ENCODE measurements around the gene NPPB.

DNA sequence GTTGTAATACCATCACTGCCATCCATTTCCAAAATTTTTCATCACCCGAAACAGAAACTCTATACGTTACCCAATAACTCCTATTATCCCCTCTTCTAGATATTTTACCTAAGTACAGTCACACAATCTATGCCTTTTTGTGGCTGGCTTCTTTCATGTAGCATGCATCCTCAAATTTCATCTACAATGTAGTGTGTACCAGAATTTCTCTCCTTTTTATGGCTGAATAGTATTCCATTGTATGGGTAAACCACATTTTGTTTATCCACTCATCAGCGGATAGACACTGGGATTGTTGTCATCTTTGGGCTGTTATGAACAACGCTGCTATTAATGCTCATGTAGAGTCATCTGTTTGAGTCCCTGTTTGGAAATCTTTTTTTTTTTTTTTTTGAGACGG lies 46.2 kb upstream of the NPPB start:
- no peak for TF ChIP-seq EP300 (IDR thresholded peaks at IDR 0.05; ENCODE audit: borderline replicate concordance)
- no peak for TF ChIP-seq EGR1 (IDR thresholded peaks at IDR 0.05)
- no peak for TF ChIP-seq FOXM1 (IDR thresholded peaks at IDR 0.05; ENCODE audit: borderline replicate concordance, low read depth)
- TF ChIP-seq, protein P1, sequence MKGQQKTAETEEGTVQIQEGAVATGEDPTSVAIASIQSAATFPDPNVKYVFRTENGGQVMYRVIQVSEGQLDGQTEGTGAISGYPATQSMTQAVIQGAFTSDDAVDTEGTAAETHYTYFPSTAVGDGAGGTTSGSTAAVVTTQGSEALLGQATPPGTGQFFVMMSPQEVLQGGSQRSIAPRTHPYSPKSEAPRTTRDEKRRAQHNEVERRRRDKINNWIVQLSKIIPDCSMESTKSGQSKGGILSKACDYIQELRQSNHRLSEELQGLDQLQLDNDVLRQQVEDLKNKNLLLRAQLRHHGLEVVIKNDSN (IDR thresholded peaks at IDR 0.05), result no peak
- TF ChIP-seq, protein P2, sequence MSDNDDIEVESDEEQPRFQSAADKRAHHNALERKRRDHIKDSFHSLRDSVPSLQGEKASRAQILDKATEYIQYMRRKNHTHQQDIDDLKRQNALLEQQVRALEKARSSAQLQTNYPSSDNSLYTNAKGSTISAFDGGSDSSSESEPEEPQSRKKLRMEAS (IDR thresholded peaks at IDR 0.05), result no peak
